GM12891 (cell line): ENCODE data around the gene BPGM.

ENCODE experiments used
- DNase-seq: peaks from one replicate; pipeline ENCODE4 v3.0.0; 2011; ENCODE audit warnings: low spot score; ENCODE audit not compliant: insufficient read length
- FAIRE-seq: peaks from 2 replicates; lab custom pipeline; 2011; peaks lifted over from hg19 to GRCh38; lab: Jason Lieb, UNC
- PAX5 ChIP-seq: IDR thresholded peaks from 2 replicates; pipeline ENCODE4 v1.6.1; 2011; ENCODE audit warnings: low read length, moderate library complexity, mild to moderate bottlenecking; ENCODE audit not compliant: insufficient read depth, severe bottlenecking
- POLR2A ChIP-seq: IDR thresholded peaks from 2 replicates; pipeline ENCODE4 v1.6.1; 2011; ENCODE audit warnings: low read depth, low read length, control low read depth
- POLR2AphosphoS5 ChIP-seq: IDR thresholded peaks from 2 replicates; pipeline ENCODE4 v1.6.1; 2011; ENCODE audit warnings: low read depth, low read length, control low read depth
- POU2F2 ChIP-seq: IDR thresholded peaks from 2 replicates; pipeline ENCODE4 v1.6.1; 2011; ENCODE audit warnings: low read depth, mild to moderate bottlenecking, control low read depth, low read length, moderate library complexity
- SPI1 ChIP-seq: IDR thresholded peaks from 2 replicates; pipeline ENCODE4 v1.6.1; 2011; ENCODE audit warnings: low read depth, low read length, control low read depth
- TAF1 ChIP-seq: IDR thresholded peaks from 2 replicates; pipeline ENCODE4 v1.6.1; 2011; ENCODE audit warnings: low read depth, low read length, control low read depth

Gene BPGM

DNA sequence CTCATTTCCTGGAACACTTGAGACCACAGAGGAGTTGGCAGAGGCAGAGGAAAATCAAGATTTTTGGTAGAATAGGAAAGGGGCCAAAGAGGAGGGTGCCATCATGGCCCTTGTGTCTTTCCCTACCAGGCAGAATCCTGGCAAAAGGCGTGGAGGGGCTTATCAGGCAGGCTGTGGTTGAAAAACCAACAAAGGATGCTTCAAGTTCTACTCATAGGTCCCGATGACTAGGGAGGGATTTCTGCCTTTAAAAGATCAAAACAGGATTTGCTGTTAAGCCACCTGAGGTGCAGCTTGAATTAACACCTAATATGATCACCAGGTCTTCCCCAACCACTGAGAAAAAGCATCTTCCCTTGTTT lies 45.7 kb downstream of the BPGM start:
- no peak for TF ChIP-seq TAF1
- no peak for TF ChIP-seq SPI1
- TF ChIP-seq PAX5, result no peak
- no peak for TF ChIP-seq POU2F2
- DNase-seq (no peak), FAIRE-seq (no peak)

GRCh38 chr7:134693256-134693655 lies 46.6 kb downstream of the BPGM start:
- DNase-seq (no peak), FAIRE-seq (no peak)
- no peak for TF ChIP-seq PAX5
- TF ChIP-seq POLR2AphosphoS5, result no peak
- TF ChIP-seq POU2F2, result no peak
- no peak for TF ChIP-seq POLR2A
- TF ChIP-seq SPI1, result no peak
- TF ChIP-seq TAF1, result no peak

GRCh38 chr7:134694299-134694698 lies 47.6 kb downstream of the BPGM start:
- DNase-seq, result no peak
- TF ChIP-seq PAX5 (no peak), TAF1 (no peak), POLR2A (no peak), POLR2AphosphoS5 (no peak)
- FAIRE-seq, result no peak

GRCh38 chr7:134694767-134695166 lies 48.1 kb downstream of the BPGM start:
- DNase-seq (no peak), FAIRE-seq (no peak)
- TF ChIP-seq POU2F2 (no peak), PAX5 (no peak), POLR2A (no peak), POLR2AphosphoS5 (no peak)

DNA sequence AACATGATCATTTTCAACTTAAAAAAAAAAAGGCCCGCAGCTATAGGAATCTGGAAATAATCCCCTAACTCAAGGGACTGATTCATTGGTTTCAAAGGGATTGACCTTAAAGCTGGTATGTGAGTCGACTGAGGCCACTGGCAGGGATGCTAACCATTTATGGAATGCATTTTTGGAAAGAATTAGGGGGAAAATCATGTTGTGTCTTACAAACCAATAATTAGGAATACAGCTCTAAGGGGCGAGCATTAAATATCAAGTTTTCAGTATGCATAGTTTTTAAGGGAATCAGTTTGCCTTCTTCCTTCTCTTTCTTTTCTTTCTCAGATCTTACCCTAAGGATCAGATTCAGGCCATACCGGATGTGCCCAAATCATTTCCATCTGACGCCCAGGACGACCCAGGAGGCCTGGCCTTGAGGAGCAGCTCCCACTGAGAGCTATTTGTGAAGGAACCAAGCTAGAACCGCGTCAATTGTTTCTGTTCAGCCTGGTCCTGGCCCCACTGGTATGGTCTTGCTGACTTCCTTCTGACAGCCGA lies 48.7 kb downstream of the BPGM start:
- no peak for DNase-seq
- FAIRE-seq, result no peak
- TF ChIP-seq POLR2AphosphoS5, result no peak
- TF ChIP-seq POLR2A, result no peak
- no peak for TF ChIP-seq PAX5
- TF ChIP-seq POU2F2, result no peak
- no peak for TF ChIP-seq SPI1
- no peak for TF ChIP-seq TAF1

DNA sequence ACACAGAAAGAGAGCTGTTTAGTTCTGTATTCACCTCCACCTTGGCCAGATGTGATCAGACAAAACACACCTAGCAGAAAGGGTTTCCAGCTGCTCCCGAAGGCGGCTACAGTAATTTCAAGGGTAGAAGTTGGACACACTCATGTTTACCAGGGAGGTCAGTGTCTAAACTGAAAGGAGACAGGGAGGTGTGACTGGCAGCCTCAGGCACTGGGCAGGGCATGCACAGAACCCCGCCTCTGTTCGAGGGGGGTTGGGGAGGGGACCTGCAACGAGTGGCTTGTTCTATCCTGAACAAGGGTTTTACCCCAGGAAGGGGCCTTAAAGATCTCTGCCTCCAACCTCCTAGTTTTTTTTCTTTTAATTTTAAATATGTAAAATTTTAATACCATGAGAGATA lies 49.6 kb downstream of the BPGM start:
- FAIRE-seq (no peak), DNase-seq (no peak)
- TF ChIP-seq POLR2A (no peak), SPI1 (no peak), TAF1 (no peak), POLR2AphosphoS5 (no peak), POU2F2 (no peak), PAX5 (no peak)

GRCh38 chr7:134697205-134697886 lies 50.7 kb downstream of the BPGM start:
- no peak for DNase-seq
- no peak for TF ChIP-seq TAF1
- no peak for TF ChIP-seq POU2F2
- no peak for TF ChIP-seq POLR2AphosphoS5
- no peak for TF ChIP-seq PAX5
- TF ChIP-seq SPI1, result no peak
- TF ChIP-seq POLR2A, result no peak
- FAIRE-seq, result no peak

DNA sequence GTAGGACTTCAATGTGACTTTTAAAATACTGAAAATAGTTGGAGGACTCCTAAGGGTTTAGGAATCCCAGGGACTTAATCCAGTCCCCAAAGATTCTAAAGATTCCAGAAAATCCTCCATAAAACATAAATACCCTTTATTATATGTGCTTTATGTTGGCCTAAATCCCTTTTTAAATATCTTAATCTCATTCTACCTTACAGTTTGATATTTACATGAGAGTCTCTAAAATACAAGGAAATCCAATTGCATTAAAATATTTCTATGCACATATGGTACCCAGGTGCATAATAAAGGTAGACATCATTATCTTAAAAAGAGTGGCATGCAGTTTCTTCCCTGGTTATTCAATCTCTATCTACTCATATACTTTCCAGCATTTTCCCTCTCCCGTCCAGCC lies 51.8 kb downstream of the BPGM start:
- no peak for DNase-seq

GRCh38 chr7:134699021-134699818 lies 52.6 kb downstream of the BPGM start:
- no peak for FAIRE-seq

More for the DNA sequence above, 51.8 kb downstream of the BPGM start:
- no peak for FAIRE-seq
- TF ChIP-seq SPI1 (no peak), POLR2A (no peak), POLR2AphosphoS5 (no peak), POU2F2 (no peak), PAX5 (no peak), TAF1 (no peak)

More at GRCh38 chr7:134699021-134699818, 52.6 kb downstream of the BPGM start:
- no peak for DNase-seq
- TF ChIP-seq POLR2AphosphoS5 (no peak), SPI1 (no peak), TAF1 (no peak), PAX5 (no peak), POLR2A (no peak), POU2F2 (no peak)
